H1 (cell line): ENCODE data around the gene ASPN. TPM values are rescaled to one million over a fixed set of nuclear protein-coding genes. Genes with fewer than 3 reads are reported as not detected.

Source experiments
- CTCF ChIA-PET: fragments of 300-600 bp; sonication (Branson Sonifier 250); formaldehyde crosslinking; loops from one replicate; lab custom pipeline; 2021; ENCODE audit not compliant: partially characterized antibody; lab: Charles Lee
- POLR2A ChIA-PET: fragments of 300-600 bp; sonication (Branson Sonifier 250); formaldehyde crosslinking; loops from one replicate; lab custom pipeline; 2021; ENCODE audit warnings: inconsistent platforms; ENCODE audit not compliant: partially characterized antibody; lab: Charles Lee
- DNase-seq, 2 experiments: peaks; one replicate each; pipeline versions ENCODE4 v3.0.0 to v3.0.0-alpha.2; 2010 to 2022; ENCODE audit warnings: low spot score in 2 of 2, low read depth in 1 of 2, mixed read lengths in 1 of 2
- FAIRE-seq: peaks from 2 replicates; lab custom pipeline; 2011; peaks lifted over from hg19 to GRCh38; lab: Jason Lieb, UNC
- H2AFZ ChIP-seq: 2 replicates; pipeline ENCODE4 v1.8.1; 2012; ENCODE audit warnings: low read length, inconsistent platforms
- H2AK5ac ChIP-seq: 2 replicates; pipeline ENCODE4 v1.6.1; 2013; ENCODE audit warnings: low read depth, low read length
- H2BK120ac ChIP-seq: replicated peaks from 2 replicates; pipeline ENCODE3; 2013; ENCODE audit warnings: low read depth, low read length, inconsistent platforms
- H2BK12ac ChIP-seq: 2 replicates; pipeline ENCODE4 v1.6.1; 2013; ENCODE audit warnings: low read depth, low read length
- H2BK15ac ChIP-seq: 2 replicates; pipeline ENCODE4 v1.6.1; 2013; ENCODE audit warnings: low read length
- H2BK20ac ChIP-seq: 2 replicates; pipeline ENCODE4 v1.6.1; 2013; ENCODE audit warnings: low read length
- H2BK5ac ChIP-seq: 2 replicates; pipeline ENCODE4 v1.6.1; 2013; ENCODE audit warnings: low read depth, low read length
- H3K14ac ChIP-seq: 2 replicates; pipeline ENCODE4 v1.6.1; 2013; ENCODE audit warnings: inconsistent platforms; ENCODE audit not compliant: insufficient read length
- H3K18ac ChIP-seq: 2 replicates; pipeline ENCODE4 v1.6.1; 2013; ENCODE audit warnings: low read length; ENCODE audit errors: extremely low read depth
- H3K23ac ChIP-seq: 2 replicates; pipeline ENCODE4 v1.6.1; 2013; ENCODE audit warnings: inconsistent platforms; ENCODE audit not compliant: insufficient read length
- H3K23me2 ChIP-seq: 2 replicates; pipeline ENCODE4 v1.6.1; 2013; ENCODE audit warnings: low read depth, low read length
- H3K27ac ChIP-seq: 2 replicates; pipeline ENCODE4 v1.6.1; 2011; ENCODE audit warnings: low read depth, low read length, inconsistent platforms
- H3K27me3 ChIP-seq, 4 experiments: replicated peaks in 1 of 4; 1 replicate in 1 of 4; 2 replicates in 3 of 4; pipeline versions ENCODE4 v1.6.1 to v1.8.1; 2011 to 2013; ENCODE audit warnings: low read length in 3 of 4, mild to moderate bottlenecking in 3 of 4, inconsistent platforms in 2 of 4, mixed read lengths in 2 of 4, moderate library complexity in 1 of 4; ENCODE audit not compliant: control insufficient read depth in 3 of 4, insufficient read depth in 3 of 4; ENCODE audit errors: extremely low read depth in 1 of 4
- H3K36me3 ChIP-seq, 4 experiments: 2 replicates each; pipeline versions ENCODE4 v1.6.1 to v1.8.1; 2011 to 2013; ENCODE audit warnings: mild to moderate bottlenecking in 4 of 4, low read length in 3 of 4, moderate library complexity in 2 of 4, control low read depth in 1 of 4, inconsistent platforms in 1 of 4; ENCODE audit not compliant: insufficient read depth in 4 of 4, control insufficient read depth in 2 of 4
- H3K4ac ChIP-seq: replicated peaks from 2 replicates; pipeline ENCODE3; 2013; ENCODE audit warnings: low read length, low read depth, mixed read lengths, inconsistent platforms; ENCODE audit not compliant: insufficient read length
- H3K4me1 ChIP-seq, 4 experiments: replicated peaks in 1 of 4; 1 replicate in 1 of 4; 2 replicates in 3 of 4; pipeline versions ENCODE4 v1.6.1 to v1.8.1; 2011 to 2013; ENCODE audit warnings: low read length in 3 of 4, inconsistent platforms in 2 of 4, mixed read lengths in 1 of 4; ENCODE audit not compliant: insufficient read depth in 4 of 4, control insufficient read depth in 3 of 4
- H3K4me2 ChIP-seq, 2 experiments: 2 replicates each; pipeline versions ENCODE4 v1.6.1 to v1.8.1; 2011 to 2013; ENCODE audit warnings: low read depth in 2 of 2, low read length in 2 of 2, control low read depth in 1 of 2, inconsistent platforms in 1 of 2, mild to moderate bottlenecking in 1 of 2; ENCODE audit not compliant: insufficient read depth in 1 of 2
- H3K4me3 ChIP-seq, 4 experiments: fragments of 200-600, 300-600 bp in 1 of 4; sonication (generic), shearing (Covaris generic), sonication (Bioruptor Twin) in 1 of 4; 2 replicates each; pipeline versions ENCODE4 v1.5.1 to v1.8.1; 2011 to 2016; ENCODE audit warnings: low read length in 4 of 4, low read depth in 3 of 4, control low read depth in 2 of 4, inconsistent platforms in 2 of 4, mild to moderate bottlenecking in 2 of 4, mixed read lengths in 1 of 4, moderate library complexity in 1 of 4; ENCODE audit not compliant: insufficient read depth in 2 of 4; ENCODE audit errors: extremely low read depth in 1 of 4
- H3K56ac ChIP-seq: replicated peaks from 2 replicates; pipeline ENCODE3; 2013; ENCODE audit warnings: low read depth, mild to moderate bottlenecking, mixed read lengths, low read length, inconsistent platforms; ENCODE audit not compliant: insufficient read length
- H3K79me1 ChIP-seq: 2 replicates; pipeline ENCODE4 v1.6.1; 2013; ENCODE audit warnings: low read depth, low read length, control low read depth
- H3K79me2 ChIP-seq, 2 experiments: 2 replicates each; pipeline versions ENCODE4 v1.6.1 to v1.8.1; 2012 to 2013; ENCODE audit warnings: low read length in 2 of 2, mild to moderate bottlenecking in 2 of 2, inconsistent platforms in 1 of 2; ENCODE audit not compliant: insufficient read depth in 2 of 2, control insufficient read depth in 1 of 2
- H3K9ac ChIP-seq, 4 experiments: replicated peaks in 1 of 4; 1 replicate in 1 of 4; 2 replicates in 3 of 4; pipeline versions ENCODE4 v1.6.1 to v1.8.1; 2011 to 2013; ENCODE audit warnings: low read depth in 3 of 4, low read length in 3 of 4, control low read depth in 2 of 4, mild to moderate bottlenecking in 2 of 4, moderate library complexity in 2 of 4, inconsistent platforms in 1 of 4; ENCODE audit errors: extremely low read depth in 1 of 4
- H3K9me3 ChIP-seq, 2 experiments: 2 replicates each; pipeline versions ENCODE4 v1.6.1 to v1.8.1; 2012 to 2013; ENCODE audit warnings: mild to moderate bottlenecking in 2 of 2, moderate library complexity in 2 of 2, control low read depth in 1 of 2, inconsistent platforms in 1 of 2, low read depth in 1 of 2, low read length in 1 of 2, mixed read lengths in 1 of 2; ENCODE audit not compliant: insufficient read depth in 2 of 2
- H4K20me1 ChIP-seq, 2 experiments: replicated peaks in 1 of 2; 2 replicates each; pipeline versions ENCODE3 to v1.8.1; 2011 to 2013; ENCODE audit warnings: inconsistent platforms in 2 of 2, low read length in 2 of 2, mild to moderate bottlenecking in 1 of 2; ENCODE audit not compliant: insufficient read depth in 2 of 2, control insufficient read depth in 1 of 2
- H4K5ac ChIP-seq: 2 replicates; pipeline ENCODE4 v1.6.1; 2013; ENCODE audit warnings: low read length, low read depth, mixed read lengths, inconsistent platforms; ENCODE audit not compliant: insufficient read length
- H4K8ac ChIP-seq: 2 replicates; pipeline ENCODE4 v1.8.0; 2013; ENCODE audit warnings: mild to moderate bottlenecking, moderate library complexity, low read length, inconsistent platforms; ENCODE audit not compliant: insufficient read depth; ENCODE audit errors: extremely low read depth
- H4K91ac ChIP-seq: replicated peaks from 2 replicates; pipeline ENCODE3; 2013; ENCODE audit warnings: low read length, mixed read lengths, inconsistent platforms; ENCODE audit not compliant: insufficient read length
- ASH2L ChIP-seq: fragments of 200-600, 300-600 bp; sonication (generic); IDR thresholded peaks from one replicate; pipeline ENCODE4 v1.7.1; 2017; ENCODE audit warnings: low read length
- GABPA ChIP-seq: IDR thresholded peaks from 2 replicates; pipeline ENCODE4 v1.6.1; 2011; ENCODE audit warnings: mild to moderate bottlenecking, low read length, moderate library complexity, borderline replicate concordance; ENCODE audit not compliant: insufficient read depth
- HDAC2 ChIP-seq, 2 experiments: fragments of 300-600 bp in 1 of 2; sonication (generic) in 1 of 2; IDR thresholded peaks; 2 replicates each; pipeline ENCODE4 v1.6.1; 2011 to 2012; ENCODE audit warnings: low read depth in 2 of 2, low read length in 2 of 2, mild to moderate bottlenecking in 2 of 2, moderate library complexity in 2 of 2, borderline replicate concordance in 1 of 2, inconsistent platforms in 1 of 2
- KDM1A ChIP-seq: fragments of 200-600, 300-600 bp; sonication (generic); IDR thresholded peaks from 2 replicates; pipeline ENCODE4 v1.7.1; 2016; ENCODE audit warnings: mild to moderate bottlenecking, low read length, borderline replicate concordance
- NANOG ChIP-seq: IDR thresholded peaks from 2 replicates; pipeline ENCODE4 v1.6.1; 2011; ENCODE audit warnings: low read length, low read depth, mild to moderate bottlenecking, inconsistent platforms; ENCODE audit not compliant: insufficient read depth, poor library complexity, severe bottlenecking
- RBBP5 ChIP-seq: IDR thresholded peaks from 2 replicates; pipeline ENCODE4 v1.7.1; 2012; ENCODE audit warnings: low read depth, mild to moderate bottlenecking, inconsistent platforms, low read length, moderate library complexity, borderline replicate concordance
- SP4 ChIP-seq: IDR thresholded peaks from 2 replicates; pipeline ENCODE4 v1.6.1; 2012; ENCODE audit warnings: low read length, inconsistent platforms
- SRF ChIP-seq: IDR thresholded peaks from 2 replicates; pipeline ENCODE4 v1.6.1; 2011; ENCODE audit warnings: mild to moderate bottlenecking, low read depth, low read length, moderate library complexity
- YY1 ChIP-seq: IDR thresholded peaks from 2 replicates; pipeline ENCODE4 v1.6.1; 2011; ENCODE audit warnings: low read depth, mild to moderate bottlenecking, low read length
- WGBS, 2 experiments: shearing (Covaris generic) in 1 of 2; methylation state at CpG; one replicate each; pipeline versions ENCODE4 v1.1.6 to v1.1.7; 2013 to 2015; ENCODE audit warnings: low lambda C conversion rate in 2 of 2, mixed read lengths in 2 of 2, inconsistent platforms in 1 of 2, low coverage in 1 of 2, missing lambda C conversion rate in 1 of 2; ENCODE audit not compliant: insufficient replicate concordance in 2 of 2, insufficient coverage in 1 of 2, insufficient read length in 1 of 2; ENCODE audit errors: extremely low coverage in 1 of 2, missing lambda C conversion rate in 1 of 2; 5-methylcytosine and 5-hydroxymethylcytosine counted together
- polyA plus RNA-seq, 7 experiments: library from polyadenylated mRNA; depleted of rRNA in 3 of 7; stranded (reverse) in 5 of 7; unstranded in 2 of 7; fragments of >200 nt in 5 of 7; fragments of 200-250 nt in 2 of 7; gene quantifications; 1 replicate in 5 of 7; 2 replicates in 1 of 7; 4 replicates in 1 of 7; pipeline versions ENCODE4 v1.2.1 to v1.2.3, GENCODE V29; 2011 to 2013; ENCODE audit warnings: missing spikeins in 2 of 7, mixed read lengths in 2 of 7
- total RNA-seq: library from RNA; stranded (reverse); fragmentation: NEBNext Ultra II Directional; extraction: Animal tissue kit (Norgen Biotek cat#: 25700); gene quantifications from 2 replicates; pipeline ENCODE4 v1.2.1, GENCODE V29; 2021
- TF ChIP-seq, protein P1 (sequence below): IDR thresholded peaks from 2 replicates; pipeline ENCODE4 v1.6.1; 2012; ENCODE audit warnings: inconsistent platforms

Gene ASPN
- total and polyA plus RNA-seq, 2 of the 8 experiments (the other 6 are each of a cell fraction or from before 2014, with no cell fraction given): not detected

DNA sequence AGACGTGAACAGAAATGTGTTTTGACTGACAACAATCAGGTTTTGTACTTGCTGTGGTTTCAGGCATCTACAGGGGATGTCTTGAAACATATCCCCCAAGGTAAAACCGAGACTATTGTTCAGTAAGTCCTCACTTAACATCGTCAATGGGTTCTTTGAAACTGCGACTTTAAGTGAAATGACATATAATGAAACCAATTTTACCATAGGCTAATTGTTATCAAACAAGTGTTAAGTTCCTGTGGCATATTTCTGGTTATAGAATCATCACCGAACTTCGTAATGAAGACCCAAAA lies 41.6 kb downstream of the ASPN start:
- WGBS, 2 experiments: 95% methylated on average over 6 of the region's 6 CpGs; no CpG with 5 or more reads in 1 of the 2 experiments

More for the DNA sequence above, 41.6 kb downstream of the ASPN start:
- H3K9ac ChIP-seq: no peak overlapping the region
- H4K20me1 ChIP-seq: no peaks in the 10 kb centered on the region
- no peaks in the 10 kb centered on the region for H3K36me3 ChIP-seq
- no peak overlapping the region for H3K14ac ChIP-seq
- ChIA-PET CTCF (interaction anchor here (0.6 to 0.9 kb wide), 2 partner anchors 8 to 87 kb away, joined by 3 read pairs; no protein-coding TSS in a partner anchor), POLR2A (no interaction called here)
- DNase-seq (no peak), FAIRE-seq (no peak)
- H4K91ac ChIP-seq: no peak overlapping the region
- H3K4me2 ChIP-seq: no peak overlapping the region
- no peak overlapping the region for H2BK12ac ChIP-seq
- H3K23ac ChIP-seq: no peak overlapping the region
- TF ChIP-seq RBBP5 (no peak), ASH2L (no peak), YY1 (no peak), GABPA (no peak), HDAC2 (IDR thresholded peaks at IDR 0.05; ENCODE audit: borderline replicate concordance in 1 of 2, low read depth in 2 of 2, low read length in 2 of 2) (no peak), KDM1A (no peak), SP4 (no peak), NANOG (no peak), SRF (no peak)
- TF ChIP-seq, protein P1, sequence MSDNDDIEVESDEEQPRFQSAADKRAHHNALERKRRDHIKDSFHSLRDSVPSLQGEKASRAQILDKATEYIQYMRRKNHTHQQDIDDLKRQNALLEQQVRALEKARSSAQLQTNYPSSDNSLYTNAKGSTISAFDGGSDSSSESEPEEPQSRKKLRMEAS: no peak
- H3K18ac ChIP-seq: no peak overlapping the region
- no peak overlapping the region for H3K4ac ChIP-seq
- no peaks in the 10 kb centered on the region for H3K23me2 ChIP-seq
- H3K27ac ChIP-seq: no peak overlapping the region
- no peak overlapping the region for H2AFZ ChIP-seq
- H2BK20ac ChIP-seq: no peak overlapping the region
- no peak overlapping the region for H2BK120ac ChIP-seq
- no peak overlapping the region for H2AK5ac ChIP-seq
- no peak overlapping the region for H2BK5ac ChIP-seq
- H2BK15ac ChIP-seq: no peak overlapping the region
- H3K4me1 ChIP-seq: no peaks in the 10 kb centered on the region
- H3K4me3 ChIP-seq: no peak overlapping the region
- H3K79me1 ChIP-seq: no peaks in the 10 kb centered on the region
- no peak overlapping the region for H3K56ac ChIP-seq
- H3K9me3 ChIP-seq: no peaks in the 10 kb centered on the region; a peak in 1 of 4 replicates
- no peaks in the 10 kb centered on the region for H3K27me3 ChIP-seq
- no peak overlapping the region for H4K5ac ChIP-seq
- H3K79me2 ChIP-seq: no peaks in the 10 kb centered on the region
- H4K8ac ChIP-seq: no peak overlapping the region
